OCI-LY1 (cell line): ENCODE results near the gene DCLK1.

Experiments
- CTCF ChIP-seq: fragments of 200-600 bp; sonication (generic), shearing (Covaris generic); IDR thresholded peaks from 2 replicates; pipeline ENCODE4 v1.5.1; 2017; ENCODE audit warnings: mild to moderate bottlenecking, antibody characterized with exemption, low read length, moderate library complexity, mixed read lengths
- EZH2 ChIP-seq: fragments of 200-600 bp; sonication (generic), shearing (Covaris generic); IDR thresholded peaks from 2 replicates; pipeline ENCODE4 v1.8.0; 2017; ENCODE audit warnings: borderline replicate concordance, mixed run types, mild to moderate bottlenecking, antibody characterized with exemption, low read length, moderate library complexity, mixed read lengths

- TF ChIP-seq CTCF, result no peak
- TF ChIP-seq EZH2, result no peak
These were observed 166.9 kb downstream of the DCLK1 start for GRCh38 chr13:35964011-35964862.
